ENCODE measurements around the gene FOXD2.

- TF ChIP-seq CTCF (tag by site-specific recombination; IDR thresholded peaks at IDR 0.05) (no peak), ZXDB (tag by site-specific recombination; IDR thresholded peaks at IDR 0.05) (no peak), TSHZ1 (tag by site-specific recombination; IDR thresholded peaks at IDR 0.05; ENCODE audit: borderline replicate concordance) (no peak), ZSCAN18 (tag by site-specific recombination; IDR thresholded peaks at IDR 0.05) (no peak), ZBTB1 (tag by site-specific recombination; IDR thresholded peaks at IDR 0.05) (no peak), ZNF26 (tag by site-specific recombination; IDR thresholded peaks at IDR 0.05) (no peak), ZNF394 (tag by site-specific recombination; IDR thresholded peaks at IDR 0.05; ENCODE audit: borderline replicate concordance) (no peak), ZNF274 (IDR thresholded peaks at IDR 0.05; ENCODE audit: low read length) (no peak), ZNF274 (tag by site-specific recombination; IDR thresholded peaks at IDR 0.05; ENCODE audit: borderline replicate concordance) (no peak), ZNF341 (tag by site-specific recombination; IDR thresholded peaks at IDR 0.05; ENCODE audit: low read depth) (no peak), ZBTB26 (tag by site-specific recombination; optimal IDR thresholded peaks at IDR 0.05) (no peak)
Measured at GRCh38 chr1:47439819-47440598, 2.2 kb downstream of the FOXD2 start.
